GM18868 (cell line): ENCODE data around the gene DBF4B.

Source experiments
- ATAC-seq: cut with Tn5 transposase; IDR thresholded peaks from one replicate; pipeline ENCODE4 v1.9.1; 2021; ENCODE audit warnings: mild to moderate bottlenecking, moderate library complexity; ENCODE audit not compliant: unreplicated experiment

The DBF4B gene

GRCh38 chr17:44759086-44759915 is 50.8 kb downstream of the DBF4B start:
- no peak for ATAC-seq

DNA sequence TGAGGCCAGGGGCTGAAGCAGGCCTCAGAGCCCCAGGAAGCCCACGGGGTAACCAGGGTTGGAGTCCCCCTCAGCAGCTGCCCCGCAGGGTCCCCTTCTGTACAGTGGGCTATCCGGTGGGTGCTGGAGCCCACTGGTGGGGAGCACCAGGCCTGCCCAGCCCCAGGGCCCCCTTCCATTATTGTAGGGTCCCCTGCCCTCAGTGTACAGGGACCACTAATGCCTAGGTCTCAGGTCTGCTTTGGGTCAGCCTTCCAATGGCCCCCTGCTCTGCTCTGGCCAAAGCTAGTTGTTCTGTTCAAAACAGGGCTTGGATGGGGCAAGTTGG is 51.4 kb downstream of the DBF4B start:
- no peak for ATAC-seq

DNA sequence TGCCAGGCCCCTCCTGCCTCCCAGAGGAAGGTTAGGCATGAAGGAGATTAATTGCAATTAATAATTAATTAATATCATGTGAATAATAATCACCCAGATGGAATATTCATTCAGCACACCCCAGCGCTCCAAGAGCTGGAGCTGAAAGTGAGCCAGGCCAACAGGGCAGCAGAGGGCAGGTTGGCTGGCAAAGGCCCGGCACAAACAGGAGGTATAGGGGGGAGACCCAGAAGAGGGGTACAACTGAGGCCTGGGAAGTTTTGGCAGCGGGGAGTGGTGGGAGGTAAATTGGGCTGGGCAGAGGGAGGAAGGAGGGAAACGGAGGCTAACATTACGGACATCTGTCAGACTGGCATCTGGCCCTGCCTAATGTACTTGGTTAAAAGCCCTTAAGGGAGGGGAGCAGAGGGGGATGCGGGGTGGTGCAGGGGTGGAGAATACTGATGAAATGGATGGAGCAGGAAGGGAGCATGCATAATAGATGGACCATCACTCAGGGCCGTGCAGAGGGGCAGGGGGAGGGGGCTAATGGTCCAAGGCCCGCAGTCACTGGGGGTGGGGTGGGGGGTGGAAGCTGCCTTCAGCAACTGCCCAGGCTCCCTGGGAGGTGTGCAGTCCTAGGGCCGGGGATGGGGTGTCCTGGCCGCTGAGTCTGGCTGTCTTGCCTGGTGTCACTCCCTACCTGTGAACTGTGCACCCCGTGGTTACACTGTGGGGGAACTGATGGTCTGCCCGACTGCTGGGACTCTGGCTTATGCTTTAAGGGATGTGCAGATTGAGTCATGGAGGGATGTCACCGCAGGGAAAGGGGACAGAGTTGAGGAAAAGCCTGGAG is 52.2 kb downstream of the DBF4B start:
- ATAC-seq = no peak

GRCh38 chr17:44761932-44762810 is 53.7 kb downstream of the DBF4B start:
- no peak for ATAC-seq

DNA sequence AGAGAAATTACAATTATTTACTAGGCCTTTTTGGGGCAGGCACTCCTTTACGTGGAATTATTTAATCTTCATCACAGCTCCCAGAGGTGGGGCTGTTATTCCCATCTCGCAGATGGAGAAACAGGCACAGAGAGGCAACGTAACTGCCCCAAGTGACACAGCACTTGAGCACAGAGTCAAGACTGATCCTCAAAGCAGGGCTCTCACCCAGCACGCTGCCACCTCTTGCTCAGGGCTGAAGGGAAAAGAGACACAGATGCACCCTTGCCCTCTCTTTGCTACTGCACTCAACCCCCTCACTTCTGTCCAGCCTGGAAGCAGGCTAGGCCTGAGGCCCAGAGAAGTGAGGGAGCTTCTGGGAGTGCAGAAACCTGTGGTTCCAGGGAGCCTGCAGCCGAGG is 54.7 kb downstream of the DBF4B start:
- no peak for ATAC-seq

DNA sequence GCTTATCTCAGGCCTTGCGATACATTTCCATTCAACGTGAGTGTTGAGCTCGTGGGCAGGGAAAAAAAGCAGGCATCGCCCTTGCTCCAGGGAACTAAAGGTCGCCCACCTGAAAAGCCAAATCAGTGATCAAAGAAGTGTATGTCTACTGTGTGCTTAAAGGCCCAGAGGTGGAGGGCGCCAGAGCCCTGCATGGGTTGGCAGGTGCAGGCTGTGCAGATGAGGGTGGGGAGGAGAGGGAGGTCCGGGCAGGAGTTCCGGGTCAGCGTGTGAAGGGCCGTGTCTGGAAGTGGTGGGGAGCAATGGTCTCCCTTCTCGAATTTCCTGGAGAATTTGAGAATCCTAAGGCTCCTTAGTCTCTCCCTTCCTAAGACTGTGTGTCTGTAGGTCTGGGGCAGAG is 57.5 kb downstream of the DBF4B start:
- ATAC-seq = no peak

DNA sequence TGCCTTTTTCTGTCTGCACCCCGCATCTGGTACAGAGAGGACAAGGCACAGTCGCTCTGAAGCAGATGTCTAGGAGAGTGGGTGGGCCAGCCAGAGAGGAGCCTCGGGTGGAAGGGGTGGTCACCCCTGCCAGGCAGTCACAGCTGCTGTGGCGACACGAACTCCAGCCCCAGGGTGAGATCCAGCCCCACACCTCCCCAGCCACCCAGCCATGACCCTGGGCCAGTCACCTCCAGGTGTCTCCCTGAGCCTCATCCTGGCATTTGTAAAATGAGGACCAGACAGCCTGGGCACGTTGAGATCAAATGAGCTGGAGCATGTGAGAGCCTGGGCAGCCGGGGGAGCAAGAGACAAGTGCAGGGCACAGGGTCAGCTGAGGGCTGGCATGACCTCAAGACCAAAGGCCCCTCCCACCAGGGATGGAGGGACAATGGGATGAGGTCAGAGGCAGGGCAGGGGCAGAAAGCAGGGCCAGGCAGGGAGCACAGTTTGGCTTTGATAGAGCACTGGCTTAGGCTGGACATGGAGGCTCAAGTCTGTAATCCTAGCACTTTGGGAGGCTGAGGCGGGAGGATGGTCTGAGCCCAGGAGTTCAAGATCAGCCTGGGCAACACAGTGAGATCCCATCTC is 58.1 kb downstream of the DBF4B start:
- no peak for ATAC-seq

DNA sequence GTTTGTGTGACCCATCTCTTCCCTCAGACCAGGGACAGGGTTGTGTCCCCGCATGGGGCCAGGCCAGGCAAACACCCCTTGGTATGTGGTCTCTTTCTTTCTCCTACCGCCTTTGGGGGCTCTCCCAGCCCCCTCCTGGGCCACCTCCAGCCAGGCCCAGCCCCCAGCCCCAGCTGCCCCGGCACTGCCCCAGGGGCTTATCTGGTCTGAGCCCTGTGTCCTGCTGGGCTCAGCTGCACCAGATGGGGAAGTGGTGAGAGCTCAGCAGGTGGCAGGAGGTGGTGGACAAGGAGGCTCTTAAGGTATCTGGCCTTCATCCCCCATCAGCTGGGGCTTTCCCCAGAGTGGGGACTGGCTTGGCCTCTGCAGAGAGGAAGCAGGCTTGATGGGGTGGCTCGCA is 59.0 kb downstream of the DBF4B start:
- no peak for ATAC-seq

- ATAC-seq = no peak
These were observed 60.2 kb downstream of the DBF4B start for GRCh38 chr17:44768505-44769142.

- no peak for ATAC-seq
These were observed 60.8 kb downstream of the DBF4B start for GRCh38 chr17:44769230-44769629.

DNA sequence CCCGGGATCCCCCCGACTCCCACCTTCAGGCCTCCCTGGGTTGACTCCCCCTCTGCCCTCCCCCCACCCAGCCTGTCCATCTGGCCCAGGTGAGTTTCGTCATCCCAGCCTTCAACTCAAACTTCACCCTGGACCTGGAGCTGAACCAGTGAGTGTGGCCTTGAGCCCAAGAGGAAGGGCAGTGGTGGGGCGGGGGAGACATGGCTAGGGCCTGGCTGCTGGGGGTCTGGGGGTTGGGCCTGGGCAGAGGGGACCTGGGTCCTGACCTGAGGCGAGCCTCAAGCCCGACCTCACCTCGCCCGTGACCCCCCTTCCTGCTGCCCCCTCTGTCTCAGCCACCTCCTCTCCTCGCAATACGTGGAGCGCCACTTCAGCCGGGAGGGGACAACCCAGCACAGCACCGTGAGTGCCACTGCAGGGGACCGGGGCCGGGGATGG is 61.2 kb downstream of the DBF4B start:
- no peak for ATAC-seq

- no peak for ATAC-seq
These were observed 61.9 kb downstream of the DBF4B start for GRCh38 chr17:44770166-44770925.

GRCh38 chr17:44772308-44773045 is 64.0 kb downstream of the DBF4B start:
- ATAC-seq = no peak

DNA sequence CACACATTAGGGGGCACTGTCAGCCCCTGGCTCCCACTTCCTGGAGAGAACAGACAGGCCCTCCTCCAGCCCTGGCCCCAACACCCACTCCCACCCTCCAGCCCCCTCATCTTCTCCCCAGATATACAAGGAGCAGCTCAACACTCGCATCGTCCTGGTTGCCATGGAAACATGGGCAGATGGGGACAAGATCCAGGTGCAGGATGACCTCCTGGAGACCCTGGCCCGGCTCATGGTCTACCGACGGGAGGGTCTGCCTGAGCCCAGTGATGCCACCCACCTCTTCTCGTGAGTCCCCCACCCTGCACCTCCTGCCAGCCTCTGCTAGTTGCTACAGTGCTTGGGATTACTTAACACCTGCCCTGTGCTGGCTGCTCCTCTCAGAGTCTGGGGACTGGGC is 64.7 kb downstream of the DBF4B start:
- ATAC-seq = no peak

GRCh38 chr17:44774271-44775135 is 66.0 kb downstream of the DBF4B start:
- peak; percentile 26 for ATAC-seq

- peak; percentile 88 for ATAC-seq
These were observed 66.8 kb downstream of the DBF4B start for GRCh38 chr17:44775136-44775837.
